Stimulated activated CD4-positive, alpha-beta T cell treated with anti-CD3 and anti-CD28 coated beads, TNF-alpha, amount 100 ng/mL, for 24 hours (primary cell): ENCODE results near the gene IL17RC.
"Not testable (repeated sequence)": the region's sequence is repeated elsewhere in the genome, so short reads cannot be mapped to it uniquely, and the experiment has no call there.

Experiments used
- DNase-seq, 3 experiments: peaks; one replicate each; pipeline ENCODE4 v3.0.0-alpha.2; 2020; ENCODE audit warnings: low read depth in 3 of 3

Gene IL17RC

GRCh38 chr3:9891072-9891622, 25.8 kb upstream of the IL17RC start:
- DNase-seq = no peak

DNA sequence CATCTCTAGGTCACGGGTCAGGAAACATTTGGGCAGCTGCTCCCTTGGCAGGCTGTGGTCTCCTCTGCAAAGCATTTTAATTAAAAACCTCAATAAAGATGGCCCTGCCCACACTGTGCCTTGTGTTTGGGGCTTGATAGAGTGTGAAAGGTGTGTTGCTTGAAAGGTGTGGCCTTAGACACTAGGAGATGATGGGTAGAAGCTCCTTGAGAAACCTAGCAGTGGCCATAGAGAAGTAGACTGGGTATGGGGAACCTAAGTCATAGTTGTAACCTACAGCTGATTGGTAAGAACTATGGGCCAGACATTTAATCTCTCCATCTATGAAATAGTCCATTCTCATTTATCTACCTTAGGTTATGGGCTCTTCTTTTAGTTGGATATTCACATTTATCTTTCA, 23.2 kb upstream of the IL17RC start:
- DNase-seq = no peak

DNA sequence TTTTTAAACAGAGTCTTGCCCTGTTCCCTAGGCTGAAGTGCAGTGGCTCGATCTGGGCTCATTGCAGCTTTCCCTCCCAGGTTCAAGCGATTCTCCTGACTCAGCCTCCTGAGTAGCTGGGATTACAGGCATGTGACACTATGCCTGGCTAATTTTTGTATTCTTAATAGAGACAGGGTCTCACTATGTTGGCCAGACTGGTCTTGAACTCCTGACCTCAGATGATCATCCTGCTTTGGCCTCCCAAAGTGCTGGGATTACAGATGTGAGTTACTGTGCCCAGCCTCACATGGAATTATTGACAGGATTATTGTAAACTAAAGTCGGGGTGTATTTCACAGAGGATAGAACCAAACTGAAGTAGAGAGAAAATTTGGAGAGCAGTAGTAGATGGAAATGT, 21.2 kb upstream of the IL17RC start:
- not testable (repeated sequence) for DNase-seq

GRCh38 chr3:9896755-9897407, 20.0 kb upstream of the IL17RC start:
- not testable (repeated sequence) for DNase-seq

DNA sequence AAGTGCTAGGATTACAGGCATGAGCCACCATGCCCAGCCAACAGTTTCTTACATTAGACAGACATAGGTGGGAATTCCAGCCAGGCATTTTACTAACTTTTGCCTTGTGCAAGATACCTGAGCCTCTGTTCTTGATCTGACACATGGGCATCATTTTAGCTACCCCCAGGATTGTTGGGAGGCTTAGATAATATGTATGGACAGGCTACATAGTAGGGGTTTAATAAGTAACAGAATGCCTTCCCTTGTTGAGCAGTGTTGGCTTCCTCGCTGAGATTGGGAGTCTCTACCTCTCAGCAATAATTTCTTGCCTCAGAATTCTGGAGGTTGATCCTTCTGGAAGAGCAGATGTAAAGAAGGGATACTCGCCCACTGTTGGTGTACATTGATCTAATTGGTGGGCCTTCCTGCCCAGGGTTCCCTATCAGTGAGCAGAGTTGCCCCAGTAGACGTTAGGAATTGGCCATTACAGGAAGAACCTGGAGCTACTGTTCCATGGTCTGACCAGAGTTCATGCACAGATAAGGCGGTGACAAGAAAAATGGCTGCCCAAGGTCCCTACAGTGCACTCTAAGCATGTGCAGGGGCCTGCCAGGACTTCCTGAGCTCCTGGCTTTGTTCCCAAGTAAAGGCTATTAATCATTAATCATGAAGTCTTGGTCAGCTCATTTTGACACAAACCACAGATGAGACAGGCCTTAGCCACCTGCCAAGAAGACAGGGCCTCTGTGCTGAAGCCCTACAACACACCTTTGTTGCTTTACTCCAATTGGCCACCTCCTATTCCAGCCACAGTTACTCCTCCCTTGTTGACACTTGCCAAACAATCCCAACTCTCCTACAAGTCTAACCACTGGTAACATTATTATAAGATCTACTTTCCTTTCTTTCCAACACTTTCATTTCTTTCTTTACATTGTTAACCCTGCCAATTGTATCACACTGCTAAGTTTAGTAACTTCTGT, 19.2 kb upstream of the IL17RC start:
- DNase-seq = no peak

GRCh38 chr3:9898467-9899241, 18.2 kb upstream of the IL17RC start:
- no peak for DNase-seq

DNA sequence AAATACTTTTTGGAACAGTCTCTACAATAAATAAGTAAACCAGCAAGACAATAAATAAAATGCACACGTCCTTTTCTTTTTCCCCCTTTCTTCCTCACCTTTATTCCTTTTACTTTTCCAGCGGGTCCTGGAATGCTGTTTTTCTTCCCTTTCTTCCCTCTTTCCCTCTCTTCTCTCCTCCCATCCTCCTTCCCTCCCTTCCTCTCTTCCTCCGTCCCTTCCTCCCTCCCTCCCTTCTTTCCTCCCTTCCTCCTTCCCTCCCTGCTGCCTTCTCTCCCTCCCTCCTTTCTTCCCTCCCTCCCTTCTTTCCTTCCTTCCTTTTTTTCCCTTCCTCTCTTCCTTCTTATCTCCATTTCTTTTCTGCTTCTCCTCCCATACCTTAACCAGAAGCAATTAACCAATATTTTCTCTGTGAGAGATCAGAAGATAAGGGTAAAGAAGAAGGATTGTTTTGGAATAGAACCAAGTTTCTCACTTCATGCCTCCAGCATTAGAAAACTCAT, 17.6 kb upstream of the IL17RC start:
- no peak for DNase-seq

DNA sequence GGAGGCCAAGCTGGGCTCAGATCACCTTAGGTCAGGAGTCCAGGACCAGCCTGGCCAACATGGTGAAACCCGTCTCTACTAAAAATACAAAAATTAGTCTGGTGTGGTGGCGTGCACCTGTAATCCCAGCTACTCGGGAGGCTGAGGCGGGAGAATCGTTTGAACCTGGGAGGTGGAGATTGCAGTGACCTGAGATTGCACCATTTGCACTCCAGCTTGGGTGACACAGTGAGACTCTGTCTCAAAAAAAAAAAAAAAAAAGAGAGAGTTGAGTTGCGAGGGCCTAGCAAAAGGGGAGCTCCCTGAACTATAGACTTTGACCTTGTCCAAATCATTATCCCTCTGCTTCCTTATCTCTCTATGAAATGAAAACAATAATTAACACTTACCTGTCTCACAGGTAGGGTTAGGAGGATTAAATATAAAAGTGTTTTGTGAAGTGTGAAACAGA, 15.9 kb upstream of the IL17RC start:
- DNase-seq = not testable (repeated sequence)

GRCh38 chr3:9901967-9902366, 14.9 kb upstream of the IL17RC start:
- peak in 1 of 3 experiments; percentile 32 for DNase-seq

DNA sequence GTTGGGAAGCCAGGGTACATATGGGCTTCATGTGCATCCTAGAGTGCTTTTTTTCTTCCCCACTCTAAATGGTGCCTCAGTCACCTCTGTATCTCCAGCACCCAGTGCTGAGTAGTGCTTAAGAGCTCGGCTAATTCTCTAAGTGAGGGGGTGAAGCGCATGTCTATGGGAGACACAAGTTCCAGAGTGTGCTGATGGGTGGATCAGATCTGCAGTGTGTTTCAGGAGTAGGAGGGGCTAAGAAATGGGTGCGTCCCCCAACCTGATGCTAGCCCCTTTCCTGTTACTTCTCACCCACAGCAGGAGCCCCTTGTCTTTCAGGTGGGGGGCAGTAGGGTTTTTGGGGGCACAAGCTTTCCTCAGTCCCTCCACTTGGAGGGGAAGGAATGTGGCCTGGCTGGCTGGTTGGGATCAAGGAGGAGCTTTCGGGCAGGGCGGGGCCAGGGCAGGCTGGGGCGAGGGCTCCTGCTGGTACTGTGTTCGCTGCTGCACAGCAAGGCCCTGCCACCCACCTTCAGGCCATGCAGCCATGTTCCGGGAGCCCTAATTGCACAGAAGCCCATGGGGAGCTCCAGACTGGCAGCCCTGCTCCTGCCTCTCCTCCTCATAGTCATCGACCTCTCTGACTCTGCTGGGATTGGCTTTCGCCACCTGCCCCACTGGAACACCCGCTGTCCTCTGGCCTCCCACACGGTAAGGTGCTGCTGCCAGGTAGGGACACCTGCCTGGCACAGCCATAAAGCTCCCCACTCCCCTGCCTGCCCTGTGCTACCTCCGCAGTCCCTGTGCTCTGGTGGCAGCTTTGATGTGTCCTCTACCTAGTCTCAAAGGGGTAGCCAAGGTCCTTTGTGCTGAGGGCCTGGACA, 14.3 kb upstream of the IL17RC start, which contains the start of gene IL17RE:
TSS of gene IL17RE (plus strand) at position 477 of the 866 bp plus-strand sequence. CDS start at position 562, 85 bp downstream.
- no peak for DNase-seq

GRCh38 chr3:9903238-9903624, 13.7 kb upstream of the IL17RC start:
- DNase-seq = no peak

GRCh38 chr3:9903904-9904303, 13.0 kb upstream of the IL17RC start:
- no peak for DNase-seq

GRCh38 chr3:9906480-9906879, 10.4 kb upstream of the IL17RC start:
- no peak for DNase-seq

- DNase-seq = no peak
Measured at GRCh38 chr3:9908286-9908685, 8.6 kb upstream of the IL17RC start.

GRCh38 chr3:9909221-9910013, 7.5 kb upstream of the IL17RC start:
- no peak for DNase-seq

GRCh38 chr3:9911863-9912262, 5.0 kb upstream of the IL17RC start:
- DNase-seq = no peak

GRCh38 chr3:9912294-9912935, 4.5 kb upstream of the IL17RC start:
- no peak for DNase-seq

GRCh38 chr3:9913601-9914000, 3.3 kb upstream of the IL17RC start:
- no peak for DNase-seq

DNA sequence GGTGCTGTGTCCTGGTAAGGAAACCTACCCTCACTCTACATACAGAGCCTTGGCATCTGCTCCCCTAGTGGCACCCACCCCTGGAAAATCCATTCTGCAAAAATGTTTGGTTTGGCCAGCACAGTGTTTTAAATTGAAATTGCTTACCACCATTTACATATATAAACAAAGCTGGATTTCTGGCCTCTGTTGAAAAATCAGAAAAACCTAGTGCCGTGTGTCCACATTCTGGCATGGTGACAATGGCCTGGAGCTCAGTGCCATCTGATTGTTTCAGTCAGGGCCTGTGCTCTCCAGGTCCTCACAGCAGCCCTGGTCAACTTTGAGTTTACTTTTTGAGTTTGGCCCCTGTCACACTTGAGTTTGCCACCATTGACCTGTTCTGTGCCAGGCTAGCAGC, 2.9 kb upstream of the IL17RC start:
- DNase-seq = no peak
